Measurements from ENCODE around the gene YWHAH. TPM values are rescaled to one million over a fixed set of nuclear protein-coding genes. Genes with fewer than 3 reads are reported as not detected.
A peak's percentile ranks its signal among the peaks of the same experiment; 100 is the strongest.
"Not testable (repeated sequence)": the region's sequence is repeated elsewhere in the genome, so short reads cannot be mapped to it uniquely, and the experiment has no call there.

The YWHAH gene
- total RNA-seq, 2 donors from 2014 or later = 68.1 to 119 TPM

- intact Hi-C loops (cut with DNase I) = no loop called here
These were observed 23.7 kb downstream of the YWHAH start for GRCh38 chr22:31968022-31968421.

GRCh38 chr22:31969789-31970489 is 25.6 kb downstream of the YWHAH start:
- peak; percentile 55 for DNase-seq
- intact Hi-C loops (cut with DNase I) = loop anchor here (5.0 to 10.0 kb wide), 3 partner anchors 235 to 297 kb away; partner anchors contain the start of gene RFPL2 (in 1 of the 2)

More at GRCh38 chr22:31968022-31968421, 23.7 kb downstream of the YWHAH start:
- DNase-seq (no peak), ATAC-seq (no peak)

GRCh38 chr22:31970490-31971444 is 26.4 kb downstream of the YWHAH start:
- intact Hi-C loops (cut with DNase I) = loop anchor here (5.0 to 10.0 kb wide), 3 partner anchors 234 to 297 kb away; partner anchors contain the start of gene RFPL2 (in 1 of the 2)
- DNase-seq = peak; percentile 83

More at GRCh38 chr22:31969789-31970489, 25.6 kb downstream of the YWHAH start:
- ATAC-seq = peak; percentile 89 to 90

GRCh38 chr22:31972180-31972579 is 27.8 kb downstream of the YWHAH start:
- ATAC-seq (no peak), DNase-seq (no peak)
- intact Hi-C loops (cut with DNase I) = loop anchor here (5.0 to 10.0 kb wide), 3 partner anchors 233 to 295 kb away; partner anchors contain the start of gene RFPL2 (in 1 of the 2)

More at GRCh38 chr22:31970490-31971444, 26.4 kb downstream of the YWHAH start:
- ATAC-seq = peak; percentile 95

GRCh38 chr22:31973739-31974138 is 29.4 kb downstream of the YWHAH start:
- DNase-seq (no peak), ATAC-seq (no peak)
- intact Hi-C loops (cut with DNase I) = loop anchor here (5.0 to 10.0 kb wide), 3 partner anchors 231 to 294 kb away; partner anchors contain the start of gene RFPL2 (in 1 of the 2)

GRCh38 chr22:31977141-31977841 is 33.0 kb downstream of the YWHAH start:
- peak; percentile 88 to 90 for ATAC-seq
- intact Hi-C loops (cut with DNase I) = loop anchor here (1.0 to 10.0 kb wide), 5 partner anchors 104 to 495 kb away; partner anchors contain the start of genes FBXO7 (in 1 of the 2) and RFPL2 (in 1 of the 2)
- peak; percentile 75 for DNase-seq

GRCh38 chr22:31977939-31978338 is 33.6 kb downstream of the YWHAH start:
- intact Hi-C loops (cut with DNase I) = loop anchor here (1.0 to 10.0 kb wide), 5 partner anchors 103 to 494 kb away; partner anchors contain the start of genes FBXO7 (in 1 of the 2) and RFPL2 (in 1 of the 2)
- DNase-seq = no peak
- ATAC-seq = no peak

GRCh38 chr22:31980628-31981027 is 36.3 kb downstream of the YWHAH start:
- DNase-seq = no peak
- intact Hi-C loops (cut with DNase I) = no loop called here
- no peak for ATAC-seq

GRCh38 chr22:31981976-31982375 is 37.6 kb downstream of the YWHAH start:
- DNase-seq; ATAC-seq; intact Hi-C loops (cut with DNase I): not testable (repeated sequence)

DNA sequence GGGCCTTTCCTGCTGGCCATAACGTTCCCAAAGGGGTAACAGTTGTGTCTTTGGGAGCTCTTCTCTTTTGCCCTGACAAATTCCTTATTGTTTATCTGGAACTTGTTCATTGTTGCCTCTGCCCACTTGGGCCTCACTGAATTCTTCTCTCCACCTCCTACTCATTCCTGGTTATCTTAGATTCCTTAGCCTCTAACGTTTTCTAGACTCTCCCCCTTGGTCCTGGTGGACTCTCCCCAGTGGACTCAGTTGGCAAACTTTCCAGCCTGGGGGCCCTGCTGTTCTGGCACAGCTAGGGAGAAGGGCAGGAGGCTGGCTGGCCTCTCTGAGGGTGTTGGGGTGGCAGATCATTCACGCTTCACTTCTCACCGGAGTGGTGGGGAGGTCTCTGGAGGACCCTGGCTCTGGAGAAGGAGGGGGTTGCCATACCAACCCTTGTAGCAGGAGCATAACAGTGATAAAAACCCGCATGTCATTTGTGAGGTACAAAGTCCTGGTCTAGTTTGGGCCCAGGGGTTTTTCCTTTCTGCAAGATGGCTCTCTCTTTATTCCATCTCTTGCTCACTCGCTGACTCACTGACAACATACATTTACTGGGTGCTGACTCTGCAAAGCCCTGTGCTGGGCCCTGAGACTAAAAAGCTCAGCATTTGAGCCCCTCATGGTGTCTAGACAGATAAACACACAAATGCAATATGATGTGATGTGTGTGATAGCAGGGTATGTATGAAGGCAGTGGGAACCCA is 39.7 kb downstream of the YWHAH start:
- DNase-seq (no peak), ATAC-seq (no peak)
- intact Hi-C loops (cut with DNase I) = no loop called here

DNA sequence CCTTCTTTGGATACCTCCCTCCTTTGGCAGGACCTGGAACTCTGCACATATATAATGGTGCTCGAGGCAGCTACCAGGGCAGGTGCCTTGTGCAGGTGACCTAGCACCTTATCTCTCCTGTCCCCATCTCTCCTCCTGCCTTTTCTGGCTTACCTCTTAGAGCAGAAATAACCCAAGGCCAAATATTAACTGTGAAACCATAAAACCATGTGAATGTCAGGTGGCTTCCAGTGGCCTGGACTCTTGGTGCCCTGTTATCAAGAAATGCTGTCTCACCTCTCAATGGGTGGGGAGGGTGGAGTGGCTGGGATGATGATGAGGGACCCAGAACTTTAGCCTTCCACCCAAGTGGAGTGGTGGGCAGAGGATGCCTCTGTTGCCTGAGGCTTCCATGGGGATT is 42.9 kb downstream of the YWHAH start:
- DNase-seq (no peak), ATAC-seq (no peak)
- intact Hi-C loops (cut with DNase I) = no loop called here

- intact Hi-C loops (cut with DNase I) = no loop called here
- DNase-seq = no peak
- ATAC-seq = no peak
These were observed 46.9 kb downstream of the YWHAH start for GRCh38 chr22:31991102-31991839.

- ATAC-seq = no peak
- intact Hi-C loops (cut with DNase I) = no loop called here
- no peak for DNase-seq
These were observed 50.7 kb downstream of the YWHAH start for GRCh38 chr22:31995046-31995445.

DNA sequence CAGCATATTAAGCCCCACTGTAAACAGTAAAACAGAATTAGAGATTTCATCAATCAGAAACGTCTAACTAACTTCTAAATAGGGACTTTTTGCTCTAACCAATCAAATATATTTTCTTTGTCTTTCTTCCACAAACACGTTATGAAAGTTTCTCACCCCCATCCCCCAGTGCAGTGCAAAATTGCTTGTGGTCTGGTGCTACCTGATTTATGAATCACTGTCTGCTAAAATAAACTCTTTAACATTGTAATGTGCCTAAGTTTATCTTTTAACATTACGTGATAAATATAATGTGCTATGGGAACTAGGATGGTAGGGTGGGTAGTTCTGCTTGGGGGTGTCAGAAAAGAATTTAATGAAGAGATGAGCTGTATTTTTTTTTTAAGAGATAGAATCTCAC is 51.5 kb downstream of the YWHAH start:
- intact Hi-C loops (cut with DNase I) = no loop called here
- no peak for ATAC-seq
- DNase-seq = no peak

- no peak for DNase-seq
- no peak for ATAC-seq
- intact Hi-C loops (cut with DNase I) = no loop called here
These were observed 54.5 kb downstream of the YWHAH start for GRCh38 chr22:31998784-31999385.

- intact Hi-C loops (cut with DNase I) = no loop called here
- no peak for DNase-seq
- no peak for ATAC-seq
These were observed 55.8 kb downstream of the YWHAH start for GRCh38 chr22:32000181-32000580.

- DNase-seq (no peak), ATAC-seq (no peak)
- intact Hi-C loops (cut with DNase I) = no loop called here
These were observed 61.1 kb downstream of the YWHAH start for GRCh38 chr22:32005453-32005852.
